ENCODE results near the gene VPS33B. TPM values are rescaled to one million over a fixed set of nuclear protein-coding genes. Genes with fewer than 3 reads are reported as not detected.

VPS33B gene
- total RNA-seq, 1 experiment from 2014 or later, result 11.7 TPM

GRCh38 chr15:90994417-90995311, 27.7 kb downstream of the VPS33B start, which contains the start of gene PRC1:
Gene PRC1, minus strand, starts transcription at chr15:90994535. Its CDS starts 118 bp downstream, at chr15:90994417.
- peaks cover 9% of the 10 kb centered on the region for H3K4me1 Mint-ChIP-seq (ENCODE audit: insufficient read depth, unreplicated experiment)
- TF ChIP-seq, protein P1, sequence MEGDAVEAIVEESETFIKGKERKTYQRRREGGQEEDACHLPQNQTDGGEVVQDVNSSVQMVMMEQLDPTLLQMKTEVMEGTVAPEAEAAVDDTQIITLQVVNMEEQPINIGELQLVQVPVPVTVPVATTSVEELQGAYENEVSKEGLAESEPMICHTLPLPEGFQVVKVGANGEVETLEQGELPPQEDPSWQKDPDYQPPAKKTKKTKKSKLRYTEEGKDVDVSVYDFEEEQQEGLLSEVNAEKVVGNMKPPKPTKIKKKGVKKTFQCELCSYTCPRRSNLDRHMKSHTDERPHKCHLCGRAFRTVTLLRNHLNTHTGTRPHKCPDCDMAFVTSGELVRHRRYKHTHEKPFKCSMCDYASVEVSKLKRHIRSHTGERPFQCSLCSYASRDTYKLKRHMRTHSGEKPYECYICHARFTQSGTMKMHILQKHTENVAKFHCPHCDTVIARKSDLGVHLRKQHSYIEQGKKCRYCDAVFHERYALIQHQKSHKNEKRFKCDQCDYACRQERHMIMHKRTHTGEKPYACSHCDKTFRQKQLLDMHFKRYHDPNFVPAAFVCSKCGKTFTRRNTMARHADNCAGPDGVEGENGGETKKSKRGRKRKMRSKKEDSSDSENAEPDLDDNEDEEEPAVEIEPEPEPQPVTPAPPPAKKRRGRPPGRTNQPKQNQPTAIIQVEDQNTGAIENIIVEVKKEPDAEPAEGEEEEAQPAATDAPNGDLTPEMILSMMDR (IDR thresholded peaks at IDR 0.05; ENCODE audit: unreplicated experiment), result no peak
- no peaks in the 10 kb centered on the region for H3K9me3 Mint-ChIP-seq (ENCODE audit: unreplicated experiment)
- peak within 1 kb of the TSS; percentile 88 for H3K4me3 Mint-ChIP-seq (ENCODE audit: unreplicated experiment)
- intact Hi-C loops (cut with micrococcal nuclease), result loop anchor here (2.0 kb wide), 1 partner anchor 38 kb away; no protein-coding TSS in a partner anchor
- H3K36me3 Mint-ChIP-seq (ENCODE audit: insufficient read depth, unreplicated experiment), result peaks cover 26% of the 10 kb centered on the region
- H3K27ac Mint-ChIP-seq (ENCODE audit: low read depth, unreplicated experiment), result peak within 1 kb of the TSS; percentile 98
- ChIA-PET CTCF (interaction anchor here (0.7 to 1.2 kb wide), 2 partner anchors 39 to 47 kb away, joined by 3 to 5 read pairs; no protein-coding TSS in a partner anchor), POLR2A (interaction anchor here (0.8 to 3.7 kb wide), 8 partner anchors 10 to 92 kb away, joined by 3 to 37 read pairs (median 6); partner anchors contain the start of genes HDDC3, RCCD1 and VPS33B)
- peak; percentile 99 for DNase-seq (ENCODE audit: unreplicated experiment)
- no peaks in the 10 kb centered on the region for H3K27me3 Mint-ChIP-seq (ENCODE audit: insufficient read depth, unreplicated experiment)
- TSS peak; percentile 87 for BruUV-seq (replicated peaks)

- Mint-ChIP-seq H3K27me3 (ENCODE audit: insufficient read depth, unreplicated experiment) (no peaks in the 10 kb centered on the region), H3K36me3 (ENCODE audit: insufficient read depth, unreplicated experiment) (peaks cover 19% of the 10 kb centered on the region), H3K4me1 (ENCODE audit: insufficient read depth, unreplicated experiment) (peaks cover 9% of the 10 kb centered on the region), H3K4me3 (ENCODE audit: unreplicated experiment) (peak overlapping the region; percentile 88), H3K27ac (ENCODE audit: low read depth, unreplicated experiment) (peak overlapping the region; percentile 98), H3K9me3 (ENCODE audit: unreplicated experiment) (no peaks in the 10 kb centered on the region)
- POLR2A ChIA-PET, result interaction anchor here (1.2 to 3.7 kb wide), 6 partner anchors 10 to 62 kb away, joined by 5 to 37 read pairs (median 16); partner anchors contain the start of genes HDDC3 and VPS33B
- CTCF ChIA-PET, result interaction anchor here (1.0 to 1.4 kb wide), 3 partner anchors 38 to 263 kb away, joined by 3 to 8 read pairs (median 5); no protein-coding TSS in a partner anchor
- no peak for DNase-seq (ENCODE audit: unreplicated experiment)
- no TSS peak for BruUV-seq (replicated peaks)
- intact Hi-C loops (cut with micrococcal nuclease), result loop anchor here (2.0 kb wide), 1 partner anchor 37 kb away; no protein-coding TSS in a partner anchor
- TF ChIP-seq, protein P1 (IDR thresholded peaks at IDR 0.05; ENCODE audit: unreplicated experiment), result no peak
Observed at GRCh38 chr15:90994059-90994416, 28.4 kb downstream of the VPS33B start.

DNA sequence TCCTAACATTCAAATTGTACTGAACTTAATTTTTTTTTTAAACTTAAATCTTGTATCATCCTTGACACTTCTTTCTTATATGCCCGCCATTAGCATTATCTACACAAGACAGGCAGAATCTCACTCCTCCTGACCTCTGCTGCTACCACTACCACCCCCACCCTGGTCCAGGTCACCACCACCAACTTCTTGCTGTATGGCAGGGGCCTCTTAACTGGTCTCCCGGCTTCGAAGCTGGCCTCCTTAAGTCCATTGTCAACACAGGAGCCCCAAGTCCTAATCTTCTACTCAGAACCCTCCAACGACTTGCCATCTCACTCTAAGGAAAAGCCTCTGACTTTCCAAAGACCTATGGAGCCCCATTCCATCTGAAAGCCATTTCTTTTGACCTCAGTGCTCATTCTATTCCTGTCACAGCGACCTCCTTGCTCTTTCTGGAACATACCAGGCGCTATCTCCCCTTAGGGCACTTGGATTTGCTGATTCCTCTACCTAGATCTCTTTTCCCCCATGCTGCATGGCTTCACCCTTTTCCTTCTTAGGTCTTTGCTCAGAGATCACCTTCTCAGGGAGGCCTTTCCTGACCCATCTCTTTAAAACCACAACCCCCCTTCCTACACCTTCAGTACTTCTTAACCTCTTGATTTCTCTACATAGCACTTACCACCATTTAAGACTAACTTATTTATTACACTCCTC, 30.7 kb downstream of the VPS33B start:
- no peak for DNase-seq (ENCODE audit: unreplicated experiment)
- H3K9me3 Mint-ChIP-seq (ENCODE audit: unreplicated experiment), result no peaks in the 10 kb centered on the region
- ChIA-PET CTCF (interaction anchor here (0.6 kb wide), 1 partner anchor 17 kb away, joined by 3 read pairs; no protein-coding TSS in a partner anchor), POLR2A (interaction anchor here (2.4 kb wide), 1 partner anchor 30 kb away, joined by 8 read pairs; the partner anchor contains the start of gene VPS33B)
- peak overlapping the region; percentile 98 for H3K27ac Mint-ChIP-seq (ENCODE audit: low read depth, unreplicated experiment)
- no peaks in the 10 kb centered on the region for H3K27me3 Mint-ChIP-seq (ENCODE audit: insufficient read depth, unreplicated experiment)
- no TSS peak for BruUV-seq (replicated peaks)
- H3K4me3 Mint-ChIP-seq (ENCODE audit: unreplicated experiment), result no peak overlapping the region
- intact Hi-C loops (cut with micrococcal nuclease), result no loop called here
- TF ChIP-seq, protein P1 (IDR thresholded peaks at IDR 0.05; ENCODE audit: unreplicated experiment), result no peak
- peaks cover 6% of the 10 kb centered on the region for H3K36me3 Mint-ChIP-seq (ENCODE audit: insufficient read depth, unreplicated experiment)
- peaks cover 26% of the 10 kb centered on the region for H3K4me1 Mint-ChIP-seq (ENCODE audit: insufficient read depth, unreplicated experiment)
